K562 (cell line): ENCODE results near the gene PALLD. TPM values are rescaled to one million over a fixed set of nuclear protein-coding genes. Genes with fewer than 3 reads are reported as not detected.

Experiments used
- ATAC-seq: fragments of 200-7000 bp; cut with Tn5 transposase; 3 replicates; pipeline ENCODE4 v1.9.1; 2020; ENCODE audit warnings: moderate library complexity
- BruUV-seq: library from RNA; stranded (reverse); fragments of 400-500 nt; replicated peaks from 2 replicates; lab custom pipeline; 2021; lab: Mats Ljungman, UMichigan
- CTCF ChIA-PET: fragments of 300-600 bp; formaldehyde crosslinking; extraction: SDS; loops from one replicate; lab custom pipeline; 2021; ENCODE audit warnings: low intra/inter-chr PET ratio; lab: Yijun Ruan, JAX
- POLR2A ChIA-PET: fragments of 300-600, 350-650 bp; sonication (Branson Sonifier 250); formaldehyde crosslinking; extraction: SDS; loops from one replicate; lab custom pipeline; 2021; ENCODE audit warnings: antibody characterized with exemption, inconsistent platforms; lab: Yijun Ruan, JAX
- DNase-seq, 4 experiments: peaks; one replicate each; pipeline versions ENCODE4 v3.0.0 to v3.0.0-alpha.2; 2011 to 2018; ENCODE audit warnings: low spot score in 3 of 4, mixed read lengths in 3 of 4; ENCODE audit errors: extremely low read depth in 1 of 4
- FAIRE-seq: peaks from 2 replicates; lab custom pipeline; 2011; peaks lifted over from hg19 to GRCh38; lab: Jason Lieb, UNC
- H2AFZ ChIP-seq: 2 replicates; pipeline ENCODE4 v1.6.0; 2011; ENCODE audit warnings: low read depth, low read length, control low read depth, inconsistent platforms
- H3K27ac ChIP-seq: fragments of 200-600 bp; 3 replicates; pipeline ENCODE4 v1.8.0; 2011; ENCODE audit warnings: low read depth, mild to moderate bottlenecking, control low read depth, inconsistent platforms, low read length, moderate library complexity, mixed read lengths; ENCODE audit errors: extremely low read depth
- H3K27me3 ChIP-seq, 2 experiments: fragments of 300-600 bp in 1 of 2; 2 replicates in 1 of 2; 3 replicates in 1 of 2; pipeline versions ENCODE4 v1.6.0 to v1.8.0; 2011; ENCODE audit warnings: inconsistent platforms in 2 of 2, low read length in 2 of 2, mild to moderate bottlenecking in 1 of 2, mixed read lengths in 1 of 2, moderate library complexity in 1 of 2; ENCODE audit not compliant: control insufficient read depth in 2 of 2, insufficient read depth in 2 of 2
- H3K36me3 ChIP-seq: fragments of 300-600 bp; 3 replicates; pipeline ENCODE4 v1.8.0; 2011; ENCODE audit warnings: mild to moderate bottlenecking, low read length, inconsistent platforms; ENCODE audit not compliant: control insufficient read depth, insufficient read depth
- H3K4me1 ChIP-seq, 2 experiments: fragments of 200-600 bp in 1 of 2; replicated peaks in 1 of 2; 2 replicates in 1 of 2; 3 replicates in 1 of 2; pipeline versions ENCODE4 v1.5.1 to v1.8.0; 2011; ENCODE audit warnings: inconsistent platforms in 2 of 2, low read length in 2 of 2, mild to moderate bottlenecking in 1 of 2, mixed read lengths in 1 of 2, moderate library complexity in 1 of 2; ENCODE audit not compliant: control insufficient read depth in 2 of 2, insufficient read depth in 2 of 2
- H3K4me2 ChIP-seq: 2 replicates; pipeline ENCODE4 v1.6.1; 2011; ENCODE audit warnings: low read length, control low read depth, inconsistent platforms, mixed read lengths; ENCODE audit not compliant: insufficient read depth
- H3K4me3 ChIP-seq: fragments of 200-600 bp; sonication (generic), shearing (Covaris generic); 2 replicates; pipeline ENCODE4 v1.5.1; 2016; ENCODE audit warnings: control low read depth, inconsistent platforms
- H3K79me2 ChIP-seq: fragments of 200-600 bp; 3 replicates; pipeline ENCODE4 v1.8.0; 2011; ENCODE audit warnings: low read length, inconsistent platforms; ENCODE audit not compliant: control insufficient read depth, insufficient read depth
- H3K9ac ChIP-seq, 2 experiments: 2 replicates each; pipeline versions ENCODE4 v1.6.0 to v1.6.1; 2011; ENCODE audit warnings: low read depth in 2 of 2, low read length in 2 of 2, control low read depth in 1 of 2, inconsistent platforms in 1 of 2, mild to moderate bottlenecking in 1 of 2, mixed read lengths in 1 of 2; ENCODE audit not compliant: insufficient read depth in 1 of 2
- H3K9me1 ChIP-seq: one replicate; pipeline ENCODE4 v1.6.0; 2011; ENCODE audit warnings: inconsistent platforms, mild to moderate bottlenecking, low read length, moderate library complexity; ENCODE audit not compliant: control insufficient read depth, insufficient read depth
- H3K9me3 ChIP-seq: replicated peaks from 2 replicates; pipeline ENCODE4 v1.5.1; 2011; ENCODE audit warnings: low read depth, low read length, inconsistent platforms; ENCODE audit not compliant: control insufficient read depth, insufficient read depth
- H4K20me1 ChIP-seq: replicated peaks from 2 replicates; pipeline ENCODE4 v1.6.1; 2011; ENCODE audit warnings: low read length, inconsistent platforms, mixed read lengths; ENCODE audit not compliant: control insufficient read depth, insufficient read depth
- ELF1 ChIP-seq: fragments of 200-800 bp; sonication (Bioruptor generic); IDR thresholded peaks from 2 replicates; pipeline ENCODE4 v1.6.1; 2016; ENCODE audit warnings: missing genetic modification characterization, missing compliant biosample characterization
- FOS ChIP-seq: IDR thresholded peaks from 3 replicates; pipeline ENCODE4 v1.6.1; 2011; ENCODE audit not compliant: insufficient read length; ENCODE audit errors: extremely low read depth
- GABPA ChIP-seq: fragments of 200-800 bp; sonication (Bioruptor generic); conservative IDR thresholded peaks from 2 replicates; pipeline ENCODE4 v1.6.1; 2016; ENCODE audit warnings: low read depth, missing genetic modification characterization, missing compliant biosample characterization
- MAFG ChIP-seq: fragments of 450-650 bp; conservative IDR thresholded peaks from 2 replicates; pipeline ENCODE4 v1.6.1; 2016; ENCODE audit warnings: missing genetic modification characterization, missing compliant biosample characterization
- MEIS2 ChIP-seq: fragments of 450-650 bp; IDR thresholded peaks from 2 replicates; pipeline ENCODE4 v1.6.1; 2014; ENCODE audit warnings: mild to moderate bottlenecking; ENCODE audit not compliant: partially characterized antibody
- NR1H2 ChIP-seq: sonication (generic); formaldehyde crosslinking; IDR thresholded peaks from 2 replicates; pipeline ENCODE4 v1.4.0; 2020; ENCODE audit warnings: mild to moderate bottlenecking, missing genetic modification reagents
- PHF20 ChIP-seq: fragments of 450-650 bp; IDR thresholded peaks from 2 replicates; pipeline ENCODE4 v1.6.1; 2018; ENCODE audit not compliant: partially characterized antibody
- PHF8 ChIP-seq: fragments of 200-600 bp; sonication (generic); IDR thresholded peaks from 2 replicates; pipeline ENCODE4 v1.6.1; 2012; ENCODE audit warnings: mixed run types, mild to moderate bottlenecking, inconsistent platforms, low read length, moderate library complexity, borderline replicate concordance
- PYGO2 ChIP-seq: fragments of 450-650 bp; IDR thresholded peaks from 2 replicates; pipeline ENCODE4 v1.6.1; 2016; ENCODE audit warnings: mild to moderate bottlenecking, missing genetic modification characterization, moderate library complexity, missing compliant biosample characterization
- RAD51 ChIP-seq: fragments of 450-650 bp; IDR thresholded peaks from 2 replicates; pipeline ENCODE4 v1.7.1; 2016; ENCODE audit warnings: low read depth, mild to moderate bottlenecking, borderline replicate concordance
- RBM14 ChIP-seq: fragments of 200-400 bp; formaldehyde crosslinking; IDR thresholded peaks from 2 replicates; pipeline ENCODE4 v1.6.1; 2018; ENCODE audit warnings: low read depth, mild to moderate bottlenecking, low read length, moderate library complexity, borderline replicate concordance; ENCODE audit not compliant: insufficient read depth
- SMARCC2 ChIP-seq: fragments of 450-650 bp; IDR thresholded peaks from 2 replicates; pipeline ENCODE4 v1.6.1; 2017; ENCODE audit warnings: antibody characterized with exemption, moderate library complexity, mild to moderate bottlenecking, low read depth
- THAP12 ChIP-seq: fragments of 250-450 bp; sonication (Bioruptor Pico); IDR thresholded peaks from 2 replicates; pipeline ENCODE4 v1.9.0; 2021; ENCODE audit warnings: mild to moderate bottlenecking, inconsistent platforms
- XRCC5 ChIP-seq: fragments of 200-400 bp; formaldehyde crosslinking; IDR thresholded peaks from 2 replicates; pipeline ENCODE4 v1.6.1; 2017; ENCODE audit warnings: low read depth, mild to moderate bottlenecking, low read length
- ZNF316 ChIP-seq: fragments of 450-650 bp; IDR thresholded peaks from 2 replicates; pipeline ENCODE4 v1.6.1; 2016
- ZNF75A ChIP-seq: fragments of 450-650 bp; formaldehyde crosslinking; IDR thresholded peaks from 2 replicates; pipeline ENCODE4 v1.4.0; 2020; ENCODE audit warnings: mild to moderate bottlenecking
- WGBS: fragments of 100-300 bp; shearing (Covaris generic); methylation state at CpG from one replicate; pipeline ENCODE4 v1.1.6; 2016; ENCODE audit warnings: low coverage, mixed read lengths; ENCODE audit not compliant: insufficient coverage; ENCODE audit errors: missing lambda C conversion rate; 5-methylcytosine and 5-hydroxymethylcytosine counted together
- in situ Hi-C: fragments of 300-500 bp; cut with MboI; formaldehyde crosslinking; loops from 4 replicates; pipeline ENCODE4 v1.15.0; 2018; ENCODE audit warnings: inconsistent platforms, mixed read lengths
- intact Hi-C: fragments of 100-400 bp; cut with micrococcal nuclease; formaldehyde crosslinking; loops from 2 replicates; pipeline ENCODE4 v1.14.2; 2022
- polyA plus RNA-seq, 8 experiments: library from polyadenylated mRNA; depleted of rRNA in 4 of 8; stranded (reverse) in 5 of 8; unstranded in 3 of 8; fragments of >200 nt; fragmentation: Nextera tagmentation in 2 of 8; fragmentation: Illumina TruSeq in 1 of 8; extraction: Ambion mirVana in 2 of 8; extraction: Trizol in 1 of 8; gene quantifications; 2 replicates each; pipeline versions ENCODE4 v1.2.1 to v1.2.3, GENCODE V29; 2011 to 2014; ENCODE audit warnings: inconsistent platforms in 1 of 8, missing spikeins in 1 of 8
- total RNA-seq, 7 experiments: library from RNA; depleted of rRNA in 6 of 7; stranded (reverse); fragments of >200 nt in 6 of 7; fragmentation: Illumina TruSeq in 2 of 7; extraction: Trizol in 2 of 7; gene quantifications; 2 replicates each; pipeline versions ENCODE4 v1.2.1 to v1.2.3, GENCODE V29; 2011 to 2021; ENCODE audit warnings: low replicate concordance in 1 of 7

PALLD gene
- total and polyA plus RNA-seq, 9 of the 15 experiments (the other 6 are each of a cell fraction or from before 2014, with no cell fraction given): 0.01 to 0.35 (median 0.06) TPM; not detected in 3

DNA sequence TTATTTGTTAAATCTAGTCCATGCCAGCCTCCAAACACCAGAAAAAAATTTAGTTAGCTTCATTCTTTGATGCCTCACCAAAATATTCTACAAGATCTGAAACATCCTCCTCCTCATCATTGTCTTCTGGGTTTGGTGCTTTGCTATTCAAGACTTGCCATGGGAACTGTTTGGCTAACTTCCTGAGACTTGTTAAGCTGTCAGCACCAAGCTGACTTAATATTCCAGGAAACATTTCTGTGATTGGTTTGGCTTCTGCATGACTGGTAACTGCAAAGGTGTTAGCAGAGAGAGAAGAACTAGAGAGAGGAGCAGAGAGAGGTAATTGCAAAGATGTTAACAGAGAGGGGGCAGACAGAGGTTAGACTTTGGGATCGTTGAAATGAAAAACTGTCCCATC lies 101.3 kb downstream of the PALLD start:
- intact Hi-C loops: no loop called here
- DNase-seq (no peak), FAIRE-seq (no peak), ATAC-seq (no peak)
- POLR2A ChIA-PET: no interaction called here
- Histone ChIP-seq H3K27ac (no peak overlapping the region), H3K4me1 (no peaks in the 10 kb centered on the region), H3K9me3 (no peaks in the 10 kb centered on the region), H2AFZ (no peak overlapping the region), H3K9me1 (no peaks in the 10 kb centered on the region), H3K36me3 (no peaks in the 10 kb centered on the region), H3K4me2 (no peak overlapping the region), H3K9ac (no peak overlapping the region), H3K79me2 (no peaks in the 10 kb centered on the region), H4K20me1 (no peaks in the 10 kb centered on the region), H3K4me3 (no peak overlapping the region), H3K27me3 (no peaks in the 10 kb centered on the region)
- 0% methylated on average over 1 of the region's 1 CpG for WGBS
- TF ChIP-seq ZNF316 (no peak), FOS (no peak), PHF20 (no peak), XRCC5 (no peak), NR1H2 (CRISPR knock-in tag) (no peak), RAD51 (no peak), MAFG (tag) (no peak), RBM14 (no peak), GABPA (tag) (no peak), ZNF75A (CRISPR knock-in tag) (no peak), SMARCC2 (no peak), PHF8 (no peak), ELF1 (tag) (no peak), THAP12 (CRISPR knock-in tag) (no peak), PYGO2 (tag) (no peak), MEIS2 (no peak)
- in situ Hi-C loops: no loop called here
- CTCF ChIA-PET: no interaction called here
- no TSS peak for BruUV-seq
